ENCODE data around the gene CUL5.

The CUL5 gene

DNA sequence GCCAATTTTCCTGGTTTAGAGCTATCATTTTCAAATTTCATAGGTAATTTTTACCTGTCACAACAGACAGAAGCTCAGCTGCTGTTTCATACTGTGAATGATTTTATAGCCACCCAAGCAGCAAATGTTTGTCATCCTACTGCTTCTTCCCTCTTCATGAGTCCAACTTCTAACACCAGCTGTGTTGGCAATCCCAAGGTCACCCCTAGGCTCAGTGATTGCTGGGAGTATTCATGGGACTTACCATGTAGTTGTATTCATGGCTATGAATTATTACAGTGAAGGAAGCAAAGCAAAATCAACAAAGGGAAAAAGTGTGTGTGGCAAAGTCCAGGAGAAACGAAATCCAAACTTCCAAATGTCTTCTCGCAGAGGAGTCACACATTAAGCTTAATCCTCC, 28.5 kb downstream of the CUL5 start:
- no peak for TF ChIP-seq CTCF (conservative IDR thresholded peaks at IDR 0.05)
- no peak for TF ChIP-seq ZFX (IDR thresholded peaks at IDR 0.05)
- H3K27ac ChIP-seq = no peak overlapping the region

GRCh38 chr11:108037636-108038035, 28.9 kb downstream of the CUL5 start:
- TF ChIP-seq CTCF (conservative IDR thresholded peaks at IDR 0.05) = no peak
- no peak for TF ChIP-seq ZFX (IDR thresholded peaks at IDR 0.05)
- H3K27ac ChIP-seq = no peak overlapping the region

DNA sequence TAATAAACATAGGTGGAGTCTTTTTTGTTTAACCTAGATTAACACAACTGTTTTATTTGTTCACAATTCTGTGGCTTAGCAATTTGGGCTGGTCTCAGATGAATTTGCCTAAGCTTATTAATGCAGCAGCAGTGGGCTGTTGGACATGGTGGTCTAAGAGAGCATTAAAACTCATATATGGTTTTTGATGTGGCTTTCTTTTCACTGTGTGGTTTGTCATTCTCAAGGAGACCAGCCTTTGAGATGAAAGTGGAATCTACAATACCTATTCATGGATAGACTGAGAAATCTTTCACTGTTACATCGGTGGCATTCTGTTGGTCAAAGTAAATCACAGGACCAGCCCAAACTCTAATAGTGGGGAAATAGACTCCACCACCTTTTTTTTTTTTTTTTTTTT, 39.6 kb downstream of the CUL5 start:
- TF ChIP-seq CTCF (conservative IDR thresholded peaks at IDR 0.05) (no peak), ZFX (IDR thresholded peaks at IDR 0.05) (no peak)

GRCh38 chr11:108062336-108062735, 53.6 kb downstream of the CUL5 start:
- H3K27ac ChIP-seq = no peak overlapping the region
- no peak for TF ChIP-seq CTCF (conservative IDR thresholded peaks at IDR 0.05)
- no peak for TF ChIP-seq ZFX (IDR thresholded peaks at IDR 0.05)

More for the DNA sequence above, 39.6 kb downstream of the CUL5 start:
- no peak overlapping the region for H3K27ac ChIP-seq

DNA sequence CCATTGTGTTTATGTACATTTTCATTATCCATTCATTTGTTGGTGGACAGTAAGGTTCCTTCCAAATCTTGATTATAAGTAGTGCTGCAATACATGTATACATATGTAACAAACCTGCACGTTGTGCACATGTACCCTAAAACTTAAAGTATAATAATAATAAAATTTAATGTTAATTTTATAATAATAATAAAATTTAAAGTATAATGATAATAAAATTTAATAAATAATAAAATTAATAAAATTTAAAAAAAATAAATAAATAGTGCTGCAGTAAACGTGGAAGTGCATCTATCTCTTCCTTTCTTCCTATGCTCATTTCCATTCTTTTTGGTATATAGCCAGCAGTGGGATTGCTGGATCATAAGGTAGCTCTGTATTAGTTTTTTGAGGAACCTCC, 54.7 kb downstream of the CUL5 start:
- no peak overlapping the region for H3K27ac ChIP-seq
- TF ChIP-seq CTCF (conservative IDR thresholded peaks at IDR 0.05) (no peak), ZFX (IDR thresholded peaks at IDR 0.05) (no peak)

GRCh38 chr11:108069947-108070346, 61.2 kb downstream of the CUL5 start:
- H3K27ac ChIP-seq = no peak overlapping the region
- no peak for TF ChIP-seq ZFX (IDR thresholded peaks at IDR 0.05)
- TF ChIP-seq CTCF (conservative IDR thresholded peaks at IDR 0.05) = no peak

GRCh38 chr11:108084811-108085210, 76.1 kb downstream of the CUL5 start:
- no peak for TF ChIP-seq CTCF (conservative IDR thresholded peaks at IDR 0.05)
- no peak for TF ChIP-seq ZFX (IDR thresholded peaks at IDR 0.05)
- no peak overlapping the region for H3K27ac ChIP-seq
